PC-9 (cell line): ENCODE data around the gene SDC1. TPM values are rescaled to one million over a fixed set of nuclear protein-coding genes. Genes with fewer than 3 reads are reported as not detected.

Experiments used
- BruUV-seq: library from RNA; stranded (reverse); fragments of 400-500 nt; replicated peaks from 2 replicates; lab custom pipeline; 2021; lab: Mats Ljungman, UMichigan
- CTCF ChIA-PET: fragments of 300-600 bp; sonication (Branson Sonifier 250); formaldehyde crosslinking; loops from one replicate; lab custom pipeline; 2022; ENCODE audit warnings: antibody characterized with exemption; lab: Charles Lee
- POLR2A ChIA-PET: fragments of 300-600 bp; sonication (Branson Sonifier 250); formaldehyde crosslinking; loops from one replicate; lab custom pipeline; 2022; ENCODE audit warnings: antibody characterized with exemption; ENCODE audit not compliant: unreplicated experiment; lab: Charles Lee
- DNase-seq, 2 experiments: peaks; one replicate each; pipeline versions ENCODE4 v3.0.0 to v3.0.0-alpha.2; 2015 to 2022; ENCODE audit warnings: mixed read lengths in 1 of 2
- H2AFZ ChIP-seq: fragments of 200-600 bp; sonication (generic); 2 replicates; pipeline ENCODE4 v1.8.1; 2017; ENCODE audit warnings: antibody characterized with exemption
- H3F3A ChIP-seq: fragments of 200-600 bp; sonication (generic); 2 replicates; pipeline ENCODE4 v1.8.1; 2017; ENCODE audit warnings: antibody characterized with exemption, mild to moderate bottlenecking, low read depth; ENCODE audit not compliant: insufficient read depth
- H3K27ac ChIP-seq: fragments of 200-600 bp; sonication (generic); 2 replicates; pipeline ENCODE4 v1.6.1; 2016; ENCODE audit warnings: mixed run types
- H3K27me3 ChIP-seq: fragments of 200-600 bp; sonication (generic); 2 replicates; pipeline ENCODE4 v1.6.1; 2016; ENCODE audit warnings: low read depth, mixed run types; ENCODE audit not compliant: insufficient read depth
- H3K36me3 ChIP-seq: fragments of 200-600 bp; sonication (generic); 2 replicates; pipeline ENCODE4 v1.6.1; 2016; ENCODE audit warnings: low read depth, mixed run types
- H3K4me1 ChIP-seq: fragments of 200-600 bp; sonication (generic); replicated peaks from 2 replicates; pipeline ENCODE4 v1.6.1; 2016; ENCODE audit warnings: mixed run types; ENCODE audit not compliant: insufficient read depth
- H3K4me2 ChIP-seq: fragments of 200-600 bp; sonication (generic); 2 replicates; pipeline ENCODE4 v1.6.1; 2017; ENCODE audit warnings: mixed run types
- H3K4me3 ChIP-seq: fragments of 200-600 bp; sonication (generic); 2 replicates; pipeline ENCODE4 v1.6.1; 2016; ENCODE audit warnings: mixed run types
- H3K79me2 ChIP-seq: fragments of 200-600 bp; sonication (generic); 2 replicates; pipeline ENCODE4 v1.6.1; 2017; ENCODE audit warnings: low read depth, mixed run types
- H3K9me2 ChIP-seq: fragments of 200-600 bp; sonication (generic); 2 replicates; pipeline ENCODE4 v1.8.1; 2017; ENCODE audit warnings: mild to moderate bottlenecking; ENCODE audit not compliant: insufficient read depth
- H3K9me3 ChIP-seq: fragments of 200-600 bp; sonication (generic); 2 replicates; pipeline ENCODE4 v1.8.1; 2016; ENCODE audit warnings: low read depth; ENCODE audit not compliant: insufficient read depth
- H4K20me1 ChIP-seq: fragments of 200-600 bp; sonication (generic); 2 replicates; pipeline ENCODE4 v1.8.1; 2017; ENCODE audit not compliant: insufficient read depth
- CTCF ChIP-seq: fragments of 200-600 bp; sonication (generic); conservative IDR thresholded peaks from 2 replicates; pipeline ENCODE4 v1.6.1; 2017; ENCODE audit warnings: mixed run types, antibody characterized with exemption, mild to moderate bottlenecking, moderate library complexity
- EZH2 ChIP-seq: fragments of 200-600 bp; sonication (generic); IDR thresholded peaks from 2 replicates; pipeline ENCODE4 v1.8.0; 2017; ENCODE audit warnings: antibody characterized with exemption, low read depth
- intact Hi-C: fragments of 100-400 bp; cut with micrococcal nuclease; formaldehyde crosslinking; loops from one replicate; pipeline ENCODE4 v1.10.0; 2022; ENCODE audit not compliant: unreplicated experiment
- total RNA-seq: library from RNA; stranded (reverse); gene quantifications from 2 replicates; pipeline ENCODE4 v1.2.3, GENCODE V29; 2021

SDC1 gene
- total RNA-seq, 1 experiment from 2014 or later = 128 TPM

- peaks cover 18% of the 10 kb centered on the region for H3F3A ChIP-seq
- no peaks in the 10 kb centered on the region for H4K20me1 ChIP-seq
- H2AFZ ChIP-seq = no peak overlapping the region
- no peak overlapping the region for H3K27ac ChIP-seq
- DNase-seq = no peak
- ChIA-PET CTCF (interaction anchor here (0.6 to 0.7 kb wide), 2 partner anchors 46 to 180 kb away, joined by 3 to 9 read pairs; no protein-coding TSS in a partner anchor), POLR2A (interaction anchor here (0.6 kb wide), 1 partner anchor 247 kb away, joined by 8 read pairs; no protein-coding TSS in a partner anchor)
- H3K27me3 ChIP-seq = no peaks in the 10 kb centered on the region
- no peak for TF ChIP-seq EZH2
- H3K4me3 ChIP-seq = no peak overlapping the region
- H3K9me3 ChIP-seq = no peaks in the 10 kb centered on the region
- no peak overlapping the region for H3K4me2 ChIP-seq
- peaks cover 36% of the 10 kb centered on the region for H3K4me1 ChIP-seq
- BruUV-seq = no TSS peak
- no peaks in the 10 kb centered on the region for H3K9me2 ChIP-seq
- H3K36me3 ChIP-seq = no peaks in the 10 kb centered on the region
- intact Hi-C loops = no loop called here
- H3K79me2 ChIP-seq = no peaks in the 10 kb centered on the region
Measured at GRCh38 chr2:20189299-20189931, 35.5 kb downstream of the SDC1 start.

- Histone ChIP-seq H3K9me3 (no peaks in the 10 kb centered on the region), H3K79me2 (no peaks in the 10 kb centered on the region), H3K4me2 (no peak overlapping the region), H3K27ac (no peak overlapping the region), H3K36me3 (no peaks in the 10 kb centered on the region), H3K4me1 (peaks cover 42% of the 10 kb centered on the region), H3F3A (peaks cover 22% of the 10 kb centered on the region), H3K27me3 (no peaks in the 10 kb centered on the region), H3K4me3 (no peak overlapping the region), H3K9me2 (no peaks in the 10 kb centered on the region), H4K20me1 (no peaks in the 10 kb centered on the region), H2AFZ (no peak overlapping the region)
- CTCF ChIA-PET = interaction anchor here (0.6 to 0.7 kb wide), 2 partner anchors 47 to 181 kb away, joined by 3 to 9 read pairs; no protein-coding TSS in a partner anchor
- intact Hi-C loops = no loop called here
- no TSS peak for BruUV-seq
- POLR2A ChIA-PET = interaction anchor here (0.6 kb wide), 1 partner anchor 246 kb away, joined by 8 read pairs; no protein-coding TSS in a partner anchor
- TF ChIP-seq CTCF = no peak
- TF ChIP-seq EZH2 = no peak
- DNase-seq = no peak
Measured at GRCh38 chr2:20188851-20189250, 36.1 kb downstream of the SDC1 start.

GRCh38 chr2:20188201-20188600 is 36.7 kb downstream of the SDC1 start:
- no peak for DNase-seq
- CTCF ChIA-PET = no interaction called here

More at GRCh38 chr2:20188201-20188600, 36.7 kb downstream of the SDC1 start:
- H3K79me2 ChIP-seq = no peaks in the 10 kb centered on the region
- H4K20me1 ChIP-seq = no peaks in the 10 kb centered on the region
- H3F3A ChIP-seq = peaks cover 28% of the 10 kb centered on the region
- H2AFZ ChIP-seq = no peak overlapping the region
- intact Hi-C loops = no loop called here
- BruUV-seq = no TSS peak
- H3K4me1 ChIP-seq = peaks cover 48% of the 10 kb centered on the region
- no peaks in the 10 kb centered on the region for H3K27me3 ChIP-seq
- H3K9me2 ChIP-seq = no peaks in the 10 kb centered on the region
- POLR2A ChIA-PET = no interaction called here
- H3K9me3 ChIP-seq = no peaks in the 10 kb centered on the region
- H3K27ac ChIP-seq = no peak overlapping the region
- no peak overlapping the region for H3K4me3 ChIP-seq
- H3K36me3 ChIP-seq = no peaks in the 10 kb centered on the region
- no peak overlapping the region for H3K4me2 ChIP-seq
- TF ChIP-seq EZH2 (no peak), CTCF (no peak)
